Activated CD8-positive, alpha-beta memory T cell treated with anti-CD3 and anti-CD28 coated beads, Interleukin-2, amount 50 U/mL, for 24 hours (primary cell): ENCODE measurements around the gene MVB12A.

Experiments
- DNase-seq: peaks from one replicate; pipeline ENCODE4 v3.0.0-alpha.2; 2020; ENCODE audit errors: extremely low read depth

Gene MVB12A

DNA sequence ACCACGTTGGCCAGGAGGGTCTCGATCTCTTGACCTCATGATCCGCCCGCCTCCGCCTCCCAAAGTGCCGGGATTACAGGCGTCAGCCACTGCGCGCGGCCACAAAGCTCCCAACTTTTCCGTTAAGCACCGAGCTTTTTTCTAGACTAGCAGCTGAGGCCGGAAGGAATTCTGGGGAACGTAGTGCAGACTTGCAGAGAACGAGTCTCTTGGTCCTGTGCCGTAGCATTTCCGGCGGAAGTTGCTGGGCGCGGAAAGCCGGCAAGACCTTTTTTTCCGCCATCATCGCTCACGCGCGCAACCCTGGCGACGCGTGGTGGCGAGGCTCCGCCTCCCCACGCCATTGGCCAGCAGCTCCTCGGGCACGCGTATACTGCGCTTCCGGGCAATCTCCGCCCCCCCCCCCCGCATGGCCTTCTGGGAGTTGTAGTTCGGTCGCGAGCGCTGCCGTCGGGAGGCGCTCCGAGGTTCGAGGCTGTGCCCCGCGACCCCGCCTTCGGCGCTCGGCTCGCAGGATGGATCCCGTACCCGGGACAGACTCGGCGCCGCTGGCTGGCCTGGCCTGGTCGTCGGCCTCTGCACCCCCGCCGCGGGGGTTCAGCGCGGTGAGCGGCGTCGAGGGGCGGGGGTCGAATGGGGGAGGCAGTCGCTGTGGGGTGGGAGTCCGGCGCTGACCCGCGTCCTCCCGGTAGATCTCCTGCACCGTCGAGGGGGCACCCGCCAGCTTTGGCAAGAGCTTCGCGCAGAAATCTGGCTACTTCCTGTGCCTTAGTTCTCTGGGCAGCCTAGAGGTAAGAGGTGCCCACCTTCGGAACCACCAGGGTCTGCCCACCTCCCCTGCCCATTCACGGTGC is at the start of gene MVB12A:
TSS of gene MVB12A (plus strand) at position 427 of the 854 bp plus-strand sequence. CDS start at position 516, 89 bp downstream.
- DNase-seq, result peak; percentile 88

GRCh38 chr19:17376935-17377600 is 42.8 kb upstream of the MVB12A start, which contains the start of gene PLVAP:
PLVAP (minus strand) TSS chr19:17377342; CDS start chr19:17377288, 54 bp downstream.
- no peak for DNase-seq

- DNase-seq, result no peak
These were observed 41.6 kb upstream of the MVB12A start for GRCh38 chr19:17378271-17378670.

- DNase-seq, result no peak
These were observed 40.6 kb upstream of the MVB12A start for GRCh38 chr19:17379221-17379631.

- no peak for DNase-seq
These were observed 39.3 kb upstream of the MVB12A start for GRCh38 chr19:17380426-17381138.

- DNase-seq, result no peak
These were observed 33.8 kb upstream of the MVB12A start for GRCh38 chr19:17385878-17386611.

DNA sequence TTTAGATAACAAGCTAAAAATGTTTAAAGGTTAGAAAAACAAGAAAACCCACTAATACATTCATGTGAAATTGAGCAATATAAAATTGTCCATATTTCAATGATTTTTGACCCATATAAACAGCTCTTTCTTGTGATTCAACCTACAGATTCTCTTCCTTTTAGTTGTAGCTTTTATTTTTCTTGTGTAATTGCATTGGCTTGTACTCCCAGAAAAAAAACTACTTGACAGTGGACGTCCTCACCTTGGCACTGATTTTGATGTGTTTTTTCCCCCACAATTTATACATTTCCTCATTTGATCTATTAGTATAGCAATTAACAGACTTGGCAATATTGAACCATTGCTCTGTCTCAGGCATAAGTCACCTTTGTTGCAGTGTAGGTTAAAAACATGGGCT is 30.6 kb upstream of the MVB12A start:
- DNase-seq, result no peak

- no peak for DNase-seq
These were observed 29.7 kb upstream of the MVB12A start for GRCh38 chr19:17389957-17390664.

DNA sequence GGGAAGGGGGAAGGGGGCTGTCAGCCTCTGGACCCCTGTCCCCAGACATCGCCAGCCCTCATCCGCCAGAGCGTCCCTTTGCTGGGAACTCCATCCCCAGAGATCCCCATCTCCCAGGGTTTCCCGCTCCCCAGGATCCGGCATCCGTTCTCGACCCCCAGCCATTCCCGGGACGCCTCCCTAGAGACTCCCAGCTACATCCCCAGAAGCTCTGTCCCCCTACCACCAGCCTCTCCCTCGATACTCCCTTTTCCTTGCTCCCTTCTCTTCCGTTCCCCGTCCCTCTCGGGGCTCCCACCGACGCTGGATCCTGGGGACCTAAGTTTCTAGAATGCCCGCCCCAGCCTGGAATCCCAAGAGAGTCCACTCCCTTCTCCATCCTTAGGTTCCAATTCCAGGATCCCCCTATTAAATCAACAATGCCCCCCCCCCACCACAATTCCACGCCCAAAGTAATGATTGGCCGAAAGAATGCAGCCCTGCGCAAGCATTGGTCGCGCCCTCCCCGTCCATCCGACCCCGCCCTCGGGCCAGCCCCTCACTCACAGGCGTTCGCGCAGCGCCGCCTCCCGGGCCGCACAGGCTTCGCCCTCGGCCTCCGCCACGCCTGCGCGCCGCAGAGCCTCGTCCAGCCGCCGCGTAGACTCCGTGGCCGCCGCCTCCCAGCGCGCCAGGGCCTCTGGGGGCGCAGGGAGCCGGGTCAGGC is 29.0 kb upstream of the MVB12A start:
- peak; percentile 80 for DNase-seq

- DNase-seq, result no peak
These were observed 28.3 kb upstream of the MVB12A start for GRCh38 chr19:17391371-17392151.

DNA sequence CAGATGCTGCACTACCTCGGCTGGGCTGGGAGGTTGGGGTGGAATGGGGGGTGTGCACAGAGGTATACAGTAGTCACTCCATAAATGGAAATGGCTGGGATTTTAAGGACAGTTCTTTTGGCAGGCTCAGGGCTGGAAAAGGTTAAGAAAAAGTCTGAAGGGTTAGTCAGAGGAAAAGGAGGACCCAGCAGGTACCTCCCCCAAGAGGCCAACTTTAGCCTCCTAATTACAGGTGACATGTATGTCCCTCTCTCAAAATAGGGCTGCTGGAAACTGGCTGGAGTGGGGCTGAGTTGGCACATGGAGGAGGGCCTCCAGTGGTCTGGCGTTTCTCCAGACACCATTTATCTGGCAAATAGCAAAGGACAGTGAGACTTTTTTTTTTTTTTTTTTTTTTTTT is 26.8 kb upstream of the MVB12A start:
- DNase-seq, result no peak

DNA sequence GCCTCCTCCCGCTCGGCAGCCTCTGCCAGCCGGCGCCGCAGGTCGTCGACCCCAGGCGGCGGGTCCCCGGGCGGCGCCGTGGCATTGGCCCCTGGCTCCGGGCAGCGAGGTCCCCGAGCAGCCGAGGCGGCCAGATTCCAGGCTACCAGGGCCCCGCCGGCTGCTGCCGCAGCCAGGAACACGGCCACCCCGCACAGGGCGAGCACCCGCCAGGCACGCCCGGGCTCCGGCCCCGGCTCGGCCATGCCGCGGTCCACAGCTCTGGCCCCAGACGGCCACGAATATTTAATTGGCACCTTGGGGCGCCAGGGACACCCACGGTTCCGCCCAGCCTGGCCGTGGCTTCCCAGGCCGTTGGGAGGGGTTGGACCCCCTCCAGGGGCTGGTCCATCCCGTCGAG is 25.9 kb upstream of the MVB12A start, which contains the start of gene CCDC194:
TSS of gene CCDC194 (minus strand) at position 283 of the 400 bp plus-strand sequence. CDS start at position 245, 38 bp downstream.
- no peak for DNase-seq

GRCh38 chr19:17394891-17395415 is 24.9 kb upstream of the MVB12A start:
- no peak for DNase-seq

GRCh38 chr19:17398902-17399527 is 20.8 kb upstream of the MVB12A start:
- no peak for DNase-seq

- no peak for DNase-seq
These were observed 18.2 kb upstream of the MVB12A start for GRCh38 chr19:17401628-17402027.

- no peak for DNase-seq
These were observed 16.6 kb upstream of the MVB12A start for GRCh38 chr19:17402982-17403855.

DNA sequence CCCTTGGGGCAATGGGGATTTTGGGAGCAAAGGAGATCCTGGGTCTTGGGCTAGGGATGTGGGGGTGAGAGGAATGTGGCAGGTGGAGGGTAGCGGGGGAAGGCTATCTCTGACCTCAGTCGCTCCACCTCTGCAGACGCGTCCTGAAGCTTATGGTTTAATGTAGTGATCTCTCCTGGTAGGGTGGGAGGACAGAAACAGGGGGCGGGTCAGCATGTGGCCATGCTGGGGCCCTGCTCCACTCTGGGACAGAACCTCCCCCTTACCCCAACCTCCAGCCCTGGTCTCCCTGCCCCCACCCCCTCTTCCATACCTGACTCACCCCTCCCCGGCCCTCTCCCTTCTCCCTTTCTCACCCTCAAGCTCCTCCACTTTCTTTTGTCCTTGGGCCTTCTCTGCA is 15.8 kb upstream of the MVB12A start:
- no peak for DNase-seq
